ENCODE data around the gene ARFGAP3.

Gene ARFGAP3

DNA sequence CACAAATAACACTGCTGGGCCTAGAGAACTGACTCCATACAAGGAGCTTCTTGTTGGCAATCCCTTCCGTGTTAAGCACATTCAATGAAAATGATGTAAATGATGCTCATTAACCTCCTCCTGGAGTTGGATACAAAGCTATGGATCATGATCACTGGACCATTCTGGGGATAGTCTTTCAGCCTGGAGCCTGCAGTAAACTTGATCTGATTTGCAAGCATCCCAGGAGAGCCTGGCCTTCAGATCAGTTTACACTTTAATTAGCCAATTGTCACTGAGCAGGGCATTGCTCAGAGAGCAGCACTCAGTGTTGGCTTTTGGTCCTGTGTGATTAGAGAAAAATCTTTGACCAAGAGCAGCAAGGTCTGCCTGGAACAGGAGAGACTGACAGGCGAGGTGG lies 45.6 kb downstream of the ARFGAP3 start:
- Histone ChIP-seq H3K27ac (ENCODE audit: low read length) (no peak overlapping the region), H2AFZ (ENCODE audit: low read depth, low read length) (no peak overlapping the region), H3K9ac (ENCODE audit: low read depth, low read length) (no peak overlapping the region), H3K79me2 (ENCODE audit: insufficient read depth, low read length) (no peaks in the 10 kb centered on the region), H3K4me1 (ENCODE audit: insufficient read depth, low read length) (no peaks in the 10 kb centered on the region), H4K20me1 (ENCODE audit: insufficient read depth, low read length) (no peaks in the 10 kb centered on the region; the same call in 1 of the 2 replicates), H3K4me3 (ENCODE audit: low read depth in 1 of 2, low read length in 2 of 2) (no peak overlapping the region), H3K27me3 (ENCODE audit: insufficient read depth, low read length, poor library complexity) (no peaks in the 10 kb centered on the region), H3K36me3 (ENCODE audit: insufficient read depth, low read length) (peaks cover 82% of the 10 kb centered on the region), H3K4me2 (ENCODE audit: insufficient read depth, low read length) (no peak overlapping the region), H3K9me3 (ENCODE audit: insufficient read depth, low read length, severe bottlenecking) (no peaks in the 10 kb centered on the region)
- DNase-seq (no peak), ATAC-seq (ENCODE audit: insufficient read depth, low read depth) (no peak)
- no peak for TF ChIP-seq EZH2 (IDR thresholded peaks at IDR 0.05; ENCODE audit: borderline replicate concordance, low read depth, low read length, severe bottlenecking)
- TF ChIP-seq, protein P1, sequence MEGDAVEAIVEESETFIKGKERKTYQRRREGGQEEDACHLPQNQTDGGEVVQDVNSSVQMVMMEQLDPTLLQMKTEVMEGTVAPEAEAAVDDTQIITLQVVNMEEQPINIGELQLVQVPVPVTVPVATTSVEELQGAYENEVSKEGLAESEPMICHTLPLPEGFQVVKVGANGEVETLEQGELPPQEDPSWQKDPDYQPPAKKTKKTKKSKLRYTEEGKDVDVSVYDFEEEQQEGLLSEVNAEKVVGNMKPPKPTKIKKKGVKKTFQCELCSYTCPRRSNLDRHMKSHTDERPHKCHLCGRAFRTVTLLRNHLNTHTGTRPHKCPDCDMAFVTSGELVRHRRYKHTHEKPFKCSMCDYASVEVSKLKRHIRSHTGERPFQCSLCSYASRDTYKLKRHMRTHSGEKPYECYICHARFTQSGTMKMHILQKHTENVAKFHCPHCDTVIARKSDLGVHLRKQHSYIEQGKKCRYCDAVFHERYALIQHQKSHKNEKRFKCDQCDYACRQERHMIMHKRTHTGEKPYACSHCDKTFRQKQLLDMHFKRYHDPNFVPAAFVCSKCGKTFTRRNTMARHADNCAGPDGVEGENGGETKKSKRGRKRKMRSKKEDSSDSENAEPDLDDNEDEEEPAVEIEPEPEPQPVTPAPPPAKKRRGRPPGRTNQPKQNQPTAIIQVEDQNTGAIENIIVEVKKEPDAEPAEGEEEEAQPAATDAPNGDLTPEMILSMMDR (IDR thresholded peaks at IDR 0.05; ENCODE audit: borderline replicate concordance, extremely low read depth, low read length, poor library complexity, severe bottlenecking), result no peak

DNA sequence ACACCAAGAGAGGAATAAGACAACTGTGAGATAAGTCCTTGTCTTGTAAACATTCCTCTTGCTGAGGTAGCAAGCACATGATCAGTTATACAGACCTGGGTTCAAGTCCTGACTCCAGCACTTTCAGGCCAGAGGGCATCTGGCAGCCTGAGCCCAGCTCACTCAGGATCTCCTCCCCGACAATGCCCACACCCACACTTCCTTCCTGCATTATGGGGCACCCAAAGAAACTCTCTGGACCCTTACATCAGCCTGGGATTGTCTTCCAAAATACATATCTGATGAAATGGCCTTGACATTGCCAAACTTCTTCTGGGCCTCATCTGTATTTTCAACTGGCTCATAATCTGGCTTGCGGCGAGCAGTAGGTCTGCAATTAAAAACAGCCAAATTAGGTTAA lies 48.6 kb downstream of the ARFGAP3 start:
- no peak for TF ChIP-seq EZH2 (IDR thresholded peaks at IDR 0.05; ENCODE audit: borderline replicate concordance, low read depth, low read length, severe bottlenecking)
- TF ChIP-seq, protein P1 (IDR thresholded peaks at IDR 0.05; ENCODE audit: borderline replicate concordance, extremely low read depth, low read length, poor library complexity, severe bottlenecking), result no peak
- no peaks in the 10 kb centered on the region for H3K79me2 ChIP-seq (ENCODE audit: insufficient read depth, low read length)
- no peak overlapping the region for H3K4me3 ChIP-seq (ENCODE audit: low read depth in 1 of 2, low read length in 2 of 2)
- no peaks in the 10 kb centered on the region; the same call in 1 of the 2 replicates for H4K20me1 ChIP-seq (ENCODE audit: insufficient read depth, low read length)
- H3K4me2 ChIP-seq (ENCODE audit: insufficient read depth, low read length), result no peak overlapping the region
- ATAC-seq (ENCODE audit: insufficient read depth, low read depth) (no peak), DNase-seq (no peak)
- H2AFZ ChIP-seq (ENCODE audit: low read depth, low read length), result no peak overlapping the region
- no peaks in the 10 kb centered on the region for H3K27me3 ChIP-seq (ENCODE audit: insufficient read depth, low read length, poor library complexity)
- no peak overlapping the region for H3K9ac ChIP-seq (ENCODE audit: low read depth, low read length)
- H3K27ac ChIP-seq (ENCODE audit: low read length), result no peak overlapping the region
- H3K4me1 ChIP-seq (ENCODE audit: insufficient read depth, low read length), result no peaks in the 10 kb centered on the region
- H3K9me3 ChIP-seq (ENCODE audit: insufficient read depth, low read length, severe bottlenecking), result no peaks in the 10 kb centered on the region
- peaks cover 84% of the 10 kb centered on the region for H3K36me3 ChIP-seq (ENCODE audit: insufficient read depth, low read length)

DNA sequence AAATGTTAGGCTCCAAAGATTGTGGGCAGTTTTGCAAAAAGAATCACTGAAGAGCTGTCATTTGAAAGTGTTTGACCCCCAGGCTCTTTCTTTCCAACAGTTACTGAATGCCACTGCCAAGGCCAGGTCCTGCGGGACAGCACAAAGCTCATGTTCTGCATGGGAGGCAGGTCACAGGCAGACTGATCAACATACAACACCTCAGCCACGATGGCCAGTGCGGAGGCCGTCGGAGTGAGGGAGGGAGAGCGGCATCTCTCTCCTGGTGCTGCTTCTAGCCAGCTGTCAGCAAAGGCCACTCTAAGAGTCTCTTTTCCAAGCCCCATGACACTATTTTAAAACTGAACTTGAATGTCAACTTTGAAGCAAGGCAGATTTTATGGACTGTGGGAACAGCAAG lies 49.9 kb downstream of the ARFGAP3 start:
- H3K9ac ChIP-seq (ENCODE audit: low read depth, low read length), result no peak overlapping the region
- no peak overlapping the region for H2AFZ ChIP-seq (ENCODE audit: low read depth, low read length)
- H3K4me2 ChIP-seq (ENCODE audit: insufficient read depth, low read length), result no peak overlapping the region
- no peak overlapping the region for H3K27ac ChIP-seq (ENCODE audit: low read length)
- no peaks in the 10 kb centered on the region for H3K27me3 ChIP-seq (ENCODE audit: insufficient read depth, low read length, poor library complexity)
- no peak overlapping the region for H3K4me3 ChIP-seq (ENCODE audit: low read depth in 1 of 2, low read length in 2 of 2)
- no peak for DNase-seq
- H4K20me1 ChIP-seq (ENCODE audit: insufficient read depth, low read length), result peaks cover 2% of the 10 kb centered on the region
- no peaks in the 10 kb centered on the region for H3K79me2 ChIP-seq (ENCODE audit: insufficient read depth, low read length)
- TF ChIP-seq EZH2 (IDR thresholded peaks at IDR 0.05; ENCODE audit: borderline replicate concordance, low read depth, low read length, severe bottlenecking), result no peak
- TF ChIP-seq, protein P1 (IDR thresholded peaks at IDR 0.05; ENCODE audit: borderline replicate concordance, extremely low read depth, low read length, poor library complexity, severe bottlenecking), result no peak
- H3K9me3 ChIP-seq (ENCODE audit: insufficient read depth, low read length, severe bottlenecking), result no peaks in the 10 kb centered on the region
- H3K36me3 ChIP-seq (ENCODE audit: insufficient read depth, low read length), result peaks cover 78% of the 10 kb centered on the region
- no peak for ATAC-seq (ENCODE audit: insufficient read depth, low read depth)
- H3K4me1 ChIP-seq (ENCODE audit: insufficient read depth, low read length), result no peaks in the 10 kb centered on the region
